WTC11 (cell line): ENCODE data around the gene TRIM25.

ENCODE experiments used
- CREB1 ChIP-seq: sonication (generic); formaldehyde crosslinking; IDR thresholded peaks from 2 replicates; pipeline ENCODE4 v1.8.0; 2023; ENCODE audit warnings: mild to moderate bottlenecking, missing genetic modification reagents
- NFE2L1 ChIP-seq: sonication (generic); formaldehyde crosslinking; IDR thresholded peaks from 2 replicates; pipeline ENCODE4 v1.8.1; 2023; ENCODE audit warnings: missing genetic modification reagents
- SP1 ChIP-seq: sonication (generic); formaldehyde crosslinking; conservative IDR thresholded peaks from 2 replicates; pipeline ENCODE4 v1.8.1; 2022; ENCODE audit warnings: missing genetic modification reagents
- ZNF263 ChIP-seq: sonication (generic); formaldehyde crosslinking; IDR thresholded peaks from 2 replicates; pipeline ENCODE4 v1.8.1; 2022; ENCODE audit warnings: low read depth, mild to moderate bottlenecking, moderate library complexity, missing genetic modification reagents

GRCh38 chr17:56936697-56937322 lies 23.0 kb upstream of the TRIM25 start:
- no peak for TF ChIP-seq SP1 (CRISPR knock-in tag)
- no peak for TF ChIP-seq CREB1 (CRISPR knock-in tag)
- TF ChIP-seq NFE2L1 (CRISPR knock-in tag): no peak
- no peak for TF ChIP-seq ZNF263 (CRISPR knock-in tag)
